Measurements from ENCODE around the gene UBL4B. TPM values are rescaled to one million over a fixed set of nuclear protein-coding genes. Genes with fewer than 3 reads are reported as not detected.

Gene UBL4B
- not detected in 2 replicates for total RNA-seq (2012; rRNA removed)

DNA sequence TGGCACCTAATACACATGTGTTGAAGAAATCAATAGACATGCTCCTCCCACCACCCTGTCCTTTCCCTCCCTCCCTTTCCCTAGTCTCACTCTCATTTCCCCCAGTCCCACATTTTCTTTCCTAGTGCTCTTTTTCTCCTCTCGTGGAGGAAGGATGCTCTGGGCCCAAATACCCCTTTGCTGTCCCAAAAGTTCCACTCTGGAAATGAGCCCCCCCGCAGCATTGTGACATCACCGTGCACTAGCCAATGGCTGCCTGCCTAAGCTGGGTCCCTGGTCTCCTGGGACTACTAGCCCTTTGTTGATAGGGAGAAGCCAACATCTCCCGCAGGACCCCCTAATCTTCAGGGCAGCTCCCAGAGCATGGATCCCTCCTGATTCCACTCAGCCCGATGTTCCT is at the start of gene UBL4B:
UBL4B (plus strand) TSS at position 301 of the 400 bp plus-strand sequence; CDS start at position 393, 92 bp downstream.
- H3K9ac ChIP-seq (ENCODE audit: low read depth, low read length), result no peak within 1 kb of the TSS
- H3K4me1 ChIP-seq (ENCODE audit: control insufficient read depth, insufficient read depth, low read length), result no peaks in the 10 kb centered on the region
- H3K36me3 ChIP-seq (ENCODE audit: insufficient read depth, low read length), result no peaks in the 10 kb centered on the region
- no peak within 1 kb of the TSS for H3K4me2 ChIP-seq (ENCODE audit: low read length)
- peaks cover 81% of the 10 kb centered on the region for H3K27me3 ChIP-seq (ENCODE audit: control insufficient read depth, insufficient read depth, low read length)
- no peaks in the 10 kb centered on the region for H3K9me3 ChIP-seq (replicated peaks; ENCODE audit: low read length)
- H3K4me3 ChIP-seq (ENCODE audit: low read length), result no peak within 1 kb of the TSS

GRCh38 chr1:110062612-110063011 is 49.6 kb upstream of the UBL4B start:
- H3K4me3 ChIP-seq (ENCODE audit: low read length), result no peak overlapping the region
- H3K27me3 ChIP-seq (ENCODE audit: control insufficient read depth, insufficient read depth, low read length), result peaks cover 10% of the 10 kb centered on the region
- no peaks in the 10 kb centered on the region for H3K9me3 ChIP-seq (replicated peaks; ENCODE audit: low read length)
- H3K4me1 ChIP-seq (ENCODE audit: control insufficient read depth, insufficient read depth, low read length), result peaks cover 3% of the 10 kb centered on the region
- H3K4me2 ChIP-seq (ENCODE audit: low read length), result no peak overlapping the region
- H3K9ac ChIP-seq (ENCODE audit: low read depth, low read length), result no peak overlapping the region
- H3K36me3 ChIP-seq (ENCODE audit: insufficient read depth, low read length), result peaks cover 26% of the 10 kb centered on the region

- Histone ChIP-seq H3K36me3 (ENCODE audit: insufficient read depth, low read length) (peaks cover 20% of the 10 kb centered on the region), H3K4me2 (ENCODE audit: low read length) (no peak overlapping the region), H3K4me1 (ENCODE audit: control insufficient read depth, insufficient read depth, low read length) (peaks cover 6% of the 10 kb centered on the region), H3K9me3 (replicated peaks; ENCODE audit: low read length) (no peaks in the 10 kb centered on the region), H3K27me3 (ENCODE audit: control insufficient read depth, insufficient read depth, low read length) (peaks cover 21% of the 10 kb centered on the region), H3K4me3 (ENCODE audit: low read length) (no peak overlapping the region), H3K9ac (ENCODE audit: low read depth, low read length) (no peak overlapping the region)
Measured at GRCh38 chr1:110063781-110064180, 48.5 kb upstream of the UBL4B start.

DNA sequence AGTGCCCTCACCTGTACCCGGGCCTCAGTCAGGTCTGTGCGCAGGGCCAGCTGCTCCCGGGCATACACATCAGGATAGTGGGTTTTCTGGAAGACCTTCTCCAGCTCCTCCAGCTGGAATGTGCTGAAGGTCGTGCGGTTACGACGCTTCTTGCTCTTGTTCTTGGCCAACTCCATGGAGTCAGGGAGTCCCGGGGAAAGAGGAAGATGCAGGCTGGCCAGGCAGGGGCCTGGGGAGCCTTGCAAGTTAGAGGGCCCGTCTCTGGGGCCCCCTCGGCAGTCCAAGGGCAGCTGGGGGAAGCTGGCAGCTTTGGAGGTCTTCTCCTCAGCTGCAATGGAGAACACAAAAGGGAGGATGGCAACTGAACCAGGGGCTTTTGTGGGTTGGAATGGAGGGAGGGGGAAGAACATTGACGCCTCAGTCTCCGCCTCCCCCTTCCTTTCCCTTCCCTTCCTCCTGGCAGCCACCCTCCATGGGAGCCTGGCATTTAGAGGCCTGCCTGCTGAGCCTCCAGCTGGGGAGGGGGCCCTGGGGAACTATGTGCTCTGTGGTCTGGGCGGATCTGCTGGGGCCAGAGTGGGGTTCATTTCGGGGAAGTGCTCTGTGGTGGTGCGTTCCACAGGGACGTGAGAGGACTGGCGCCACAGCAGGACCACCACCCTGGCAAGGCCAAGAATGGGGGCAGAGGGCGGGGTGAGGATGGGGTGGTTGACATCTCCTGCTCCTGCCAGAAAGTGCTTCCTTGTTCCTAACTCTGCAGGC is 47.5 kb upstream of the UBL4B start:
- Histone ChIP-seq H3K36me3 (ENCODE audit: insufficient read depth, low read length) (peaks cover 15% of the 10 kb centered on the region), H3K27me3 (ENCODE audit: control insufficient read depth, insufficient read depth, low read length) (peaks cover 31% of the 10 kb centered on the region), H3K9ac (ENCODE audit: low read depth, low read length) (no peak overlapping the region)

GRCh38 chr1:110065841-110066240 is 46.4 kb upstream of the UBL4B start:
- Histone ChIP-seq H3K4me2 (ENCODE audit: low read length) (no peak overlapping the region), H3K4me1 (ENCODE audit: control insufficient read depth, insufficient read depth, low read length) (peaks cover 6% of the 10 kb centered on the region), H3K27me3 (ENCODE audit: control insufficient read depth, insufficient read depth, low read length) (peaks cover 39% of the 10 kb centered on the region), H3K4me3 (ENCODE audit: low read length) (no peak overlapping the region), H3K9me3 (replicated peaks; ENCODE audit: low read length) (no peaks in the 10 kb centered on the region), H3K36me3 (ENCODE audit: insufficient read depth, low read length) (peaks cover 6% of the 10 kb centered on the region), H3K9ac (ENCODE audit: low read depth, low read length) (no peak overlapping the region)

More for the DNA sequence above, 47.5 kb upstream of the UBL4B start:
- Histone ChIP-seq H3K4me1 (ENCODE audit: control insufficient read depth, insufficient read depth, low read length) (peaks cover 6% of the 10 kb centered on the region), H3K9me3 (replicated peaks; ENCODE audit: low read length) (no peaks in the 10 kb centered on the region), H3K4me3 (ENCODE audit: low read length) (no peak overlapping the region), H3K4me2 (ENCODE audit: low read length) (no peak overlapping the region)

DNA sequence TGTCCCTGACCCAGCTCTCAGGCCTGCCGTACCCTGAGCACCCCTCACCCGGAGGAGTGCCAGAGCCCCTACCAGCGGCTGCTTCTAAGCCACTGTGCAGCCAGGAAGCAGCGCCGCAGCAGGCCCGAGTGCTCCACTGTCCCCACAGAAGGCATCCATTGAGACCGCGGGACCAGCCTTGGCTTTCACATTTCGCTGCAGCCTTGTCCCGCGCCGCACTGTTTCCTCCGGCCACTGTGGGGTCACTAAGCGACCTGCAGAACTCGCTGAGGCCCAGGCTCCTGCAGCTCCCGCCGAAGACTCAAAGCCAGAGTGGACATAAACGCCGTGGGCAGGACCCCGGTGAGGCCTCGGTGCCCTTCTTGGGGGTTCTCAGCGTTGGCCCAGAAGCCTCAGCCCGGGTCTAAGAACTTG is 44.8 kb upstream of the UBL4B start:
- Histone ChIP-seq H3K4me1 (ENCODE audit: control insufficient read depth, insufficient read depth, low read length) (peaks cover 6% of the 10 kb centered on the region), H3K9me3 (replicated peaks; ENCODE audit: low read length) (no peaks in the 10 kb centered on the region), H3K9ac (ENCODE audit: low read depth, low read length) (no peak overlapping the region), H3K4me3 (ENCODE audit: low read length) (no peak overlapping the region), H3K36me3 (ENCODE audit: insufficient read depth, low read length) (no peaks in the 10 kb centered on the region), H3K27me3 (ENCODE audit: control insufficient read depth, insufficient read depth, low read length) (peaks cover 56% of the 10 kb centered on the region), H3K4me2 (ENCODE audit: low read length) (no peak overlapping the region)

DNA sequence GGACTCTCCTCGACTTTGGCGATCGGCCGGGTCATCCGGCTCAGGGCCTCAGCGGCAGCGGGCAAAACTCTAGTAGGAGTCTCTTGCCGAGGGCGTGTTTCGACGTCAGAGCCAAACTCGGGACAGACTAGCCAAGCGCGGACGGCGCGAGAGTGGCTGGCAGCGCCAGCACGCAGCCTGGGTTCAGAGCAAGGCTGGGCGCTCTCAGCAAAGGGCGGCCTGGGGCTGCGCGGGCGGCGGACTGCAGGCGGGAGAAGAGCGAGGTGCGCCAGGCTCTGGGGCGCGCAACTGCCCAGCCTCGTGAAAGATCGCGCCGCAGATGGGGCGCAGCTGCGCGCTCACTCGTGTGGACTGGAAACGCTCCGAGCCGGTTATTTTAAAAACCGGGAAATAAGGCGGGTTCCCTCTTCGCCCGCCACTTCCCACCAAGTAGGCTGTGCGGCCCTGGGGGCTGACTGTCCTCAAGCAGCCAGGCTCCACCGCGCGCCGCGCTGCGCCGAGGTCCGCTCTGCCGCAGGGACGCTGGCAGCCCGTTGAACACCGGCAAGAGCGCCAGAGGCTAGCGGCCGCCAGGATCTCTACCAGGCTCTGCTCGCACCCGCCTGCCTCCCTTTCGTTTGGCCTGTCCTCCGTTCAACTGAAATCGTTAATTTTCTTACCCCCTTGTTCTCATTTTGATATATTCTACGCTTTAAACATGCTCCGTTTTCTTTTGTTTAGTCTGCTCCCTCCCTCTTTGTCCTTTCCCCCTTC is 44.2 kb upstream of the UBL4B start:
- Histone ChIP-seq H3K9ac (ENCODE audit: low read depth, low read length) (no peak overlapping the region), H3K4me1 (ENCODE audit: control insufficient read depth, insufficient read depth, low read length) (peaks cover 6% of the 10 kb centered on the region), H3K27me3 (ENCODE audit: control insufficient read depth, insufficient read depth, low read length) (peaks cover 61% of the 10 kb centered on the region), H3K9me3 (replicated peaks; ENCODE audit: low read length) (no peaks in the 10 kb centered on the region), H3K4me2 (ENCODE audit: low read length) (peak overlapping the region; percentile 63), H3K36me3 (ENCODE audit: insufficient read depth, low read length) (no peaks in the 10 kb centered on the region), H3K4me3 (ENCODE audit: low read length) (no peak overlapping the region)

DNA sequence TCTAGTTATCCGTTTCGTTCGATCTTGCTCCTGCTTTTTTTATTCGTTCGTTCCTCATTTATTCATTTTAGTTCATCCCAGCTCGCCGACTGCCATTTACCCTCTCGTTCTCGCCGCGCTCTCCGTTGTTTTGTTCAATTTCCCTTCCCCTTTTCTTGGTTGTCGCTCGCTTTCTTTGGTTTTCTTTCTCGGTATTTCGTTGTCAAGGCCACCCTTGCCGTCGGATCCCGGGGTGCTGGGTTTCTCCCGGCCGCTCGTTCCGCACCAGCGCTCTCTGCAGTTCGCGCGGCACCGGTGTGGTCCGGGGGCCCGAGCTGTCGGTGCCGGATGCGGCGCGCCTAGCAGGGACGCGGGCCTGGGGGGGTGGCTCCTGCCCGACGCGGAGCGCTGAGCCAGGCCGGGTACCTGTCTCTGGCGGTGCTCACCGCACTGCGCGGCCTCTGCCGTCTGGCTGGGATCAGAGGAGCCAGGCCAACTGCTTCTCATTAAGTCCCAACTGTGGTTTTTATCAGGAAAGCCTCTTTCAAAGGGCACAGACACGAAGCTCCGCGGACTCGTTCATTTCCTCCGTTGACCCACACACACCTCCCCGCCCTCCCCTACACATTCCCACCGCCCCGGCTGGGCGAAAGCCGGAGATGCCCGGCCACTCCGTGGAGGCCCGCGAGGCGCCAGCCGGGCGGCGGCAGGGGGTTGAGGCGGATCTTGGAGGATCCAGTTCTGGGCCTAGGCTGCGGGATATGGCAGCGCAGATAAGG is 43.4 kb upstream of the UBL4B start:
- Histone ChIP-seq H3K4me2 (ENCODE audit: low read length) (peak overlapping the region; percentile 63), H3K4me1 (ENCODE audit: control insufficient read depth, insufficient read depth, low read length) (peaks cover 6% of the 10 kb centered on the region), H3K27me3 (ENCODE audit: control insufficient read depth, insufficient read depth, low read length) (peaks cover 67% of the 10 kb centered on the region), H3K9me3 (replicated peaks; ENCODE audit: low read length) (no peaks in the 10 kb centered on the region), H3K4me3 (ENCODE audit: low read length) (no peak overlapping the region), H3K9ac (ENCODE audit: low read depth, low read length) (no peak overlapping the region), H3K36me3 (ENCODE audit: insufficient read depth, low read length) (no peaks in the 10 kb centered on the region)

- Histone ChIP-seq H3K36me3 (ENCODE audit: insufficient read depth, low read length) (no peaks in the 10 kb centered on the region), H3K27me3 (ENCODE audit: control insufficient read depth, insufficient read depth, low read length) (peaks cover 75% of the 10 kb centered on the region), H3K9me3 (replicated peaks; ENCODE audit: low read length) (no peaks in the 10 kb centered on the region), H3K9ac (ENCODE audit: low read depth, low read length) (no peak overlapping the region), H3K4me3 (ENCODE audit: low read length) (no peak overlapping the region), H3K4me1 (ENCODE audit: control insufficient read depth, insufficient read depth, low read length) (peaks cover 6% of the 10 kb centered on the region), H3K4me2 (ENCODE audit: low read length) (no peak overlapping the region)
Measured at GRCh38 chr1:110069404-110070281, 42.6 kb upstream of the UBL4B start.

DNA sequence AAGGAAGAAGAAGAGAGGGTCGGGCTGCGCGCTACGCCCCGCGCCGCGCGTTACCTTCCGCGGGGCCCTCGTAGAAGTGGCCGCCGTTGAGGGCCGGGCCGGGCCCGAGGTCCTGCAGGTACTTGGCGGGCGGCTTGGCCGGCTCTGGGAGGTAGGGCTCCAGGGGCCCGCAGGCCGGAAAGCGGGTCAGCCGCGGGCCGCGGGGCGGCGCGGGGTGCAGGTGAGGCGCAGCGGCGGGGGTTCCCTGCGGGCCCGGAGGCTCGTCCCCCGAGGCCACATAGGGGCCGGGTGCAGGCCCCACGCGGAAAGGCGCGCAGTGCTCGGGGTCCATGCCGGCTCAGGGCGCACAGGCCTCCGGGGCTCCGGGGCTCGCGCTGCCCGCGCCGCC is 42.0 kb upstream of the UBL4B start:
- Histone ChIP-seq H3K36me3 (ENCODE audit: insufficient read depth, low read length) (no peaks in the 10 kb centered on the region), H3K4me1 (ENCODE audit: control insufficient read depth, insufficient read depth, low read length) (peaks cover 6% of the 10 kb centered on the region), H3K4me3 (ENCODE audit: low read length) (no peak overlapping the region), H3K9me3 (replicated peaks; ENCODE audit: low read length) (no peaks in the 10 kb centered on the region), H3K27me3 (ENCODE audit: control insufficient read depth, insufficient read depth, low read length) (peaks cover 79% of the 10 kb centered on the region), H3K9ac (ENCODE audit: low read depth, low read length) (no peak overlapping the region), H3K4me2 (ENCODE audit: low read length) (no peak overlapping the region)
